ENCODE data around the gene DHDDS. TPM values are rescaled to one million over a fixed set of nuclear protein-coding genes. Genes with fewer than 3 reads are reported as not detected.

DHDDS gene
- total RNA-seq, 2 donors from 2014 or later: 38.6 to 59.4 TPM

DNA sequence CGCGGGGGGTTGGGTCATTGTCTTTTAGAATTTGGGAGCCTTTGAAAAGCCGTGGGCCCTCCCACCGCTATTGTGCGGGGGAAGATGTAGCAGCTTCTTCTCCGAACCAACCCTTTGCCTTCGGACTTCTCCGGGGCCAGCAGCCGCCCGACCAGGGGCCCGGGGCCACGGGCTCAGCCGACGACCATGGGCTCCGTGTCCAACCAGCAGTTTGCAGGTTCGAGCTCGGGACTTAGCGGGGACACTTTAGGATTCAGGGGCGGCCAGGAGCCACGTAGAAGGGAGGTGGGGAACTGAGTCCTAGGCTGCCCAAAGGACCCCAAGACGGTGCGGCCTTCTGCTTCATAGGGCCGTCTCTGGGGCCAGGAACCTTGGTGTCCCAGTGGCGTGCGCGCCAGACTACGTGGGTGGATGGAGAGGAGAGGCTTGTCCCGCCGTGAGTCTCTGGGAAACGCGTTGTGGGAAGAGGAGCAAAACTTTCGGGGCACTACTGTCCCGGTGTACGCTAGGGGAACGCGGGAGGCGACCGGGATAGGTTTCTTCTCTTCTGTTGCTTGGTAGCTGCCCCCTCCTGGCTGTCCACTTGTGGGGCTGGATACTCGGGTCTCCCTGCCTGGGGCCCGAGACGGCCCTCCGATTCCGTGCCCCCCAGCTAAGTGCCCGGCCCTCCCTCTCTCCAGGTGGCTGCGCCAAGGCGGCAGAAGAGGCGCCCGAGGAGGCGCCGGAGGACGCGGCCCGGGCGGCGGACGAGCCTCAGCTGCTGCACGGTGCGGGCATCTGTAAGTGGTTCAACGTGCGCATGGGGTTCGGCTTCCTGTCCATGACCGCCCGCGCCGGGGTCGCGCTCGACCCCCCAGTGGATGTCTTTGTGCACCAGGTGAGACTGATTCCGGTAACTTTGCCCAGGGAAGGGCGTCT lies 21.2 kb upstream of the DHDDS start, which contains the start of gene LIN28A:
Gene LIN28A (plus strand): TSS at position 112 of the 918 bp plus-strand sequence. CDS start 75 bp downstream, at position 187.
- no peak for DNase-seq (ENCODE audit: low spot score)
- Histone ChIP-seq H3K27ac (no peak within 1 kb of the TSS), H3K4me3 (no peak within 1 kb of the TSS), H3K4me1 (ENCODE audit: control insufficient read depth in 1 of 2, low read depth in 2 of 2) (no peaks in the 10 kb centered on the region), H3K9me3 (no peaks in the 10 kb centered on the region), H3K36me3 (no peaks in the 10 kb centered on the region), H3K27me3 (replicated peaks; ENCODE audit: insufficient read depth) (peaks cover 17% of the 10 kb centered on the region)
- TF ChIP-seq, protein P1, sequence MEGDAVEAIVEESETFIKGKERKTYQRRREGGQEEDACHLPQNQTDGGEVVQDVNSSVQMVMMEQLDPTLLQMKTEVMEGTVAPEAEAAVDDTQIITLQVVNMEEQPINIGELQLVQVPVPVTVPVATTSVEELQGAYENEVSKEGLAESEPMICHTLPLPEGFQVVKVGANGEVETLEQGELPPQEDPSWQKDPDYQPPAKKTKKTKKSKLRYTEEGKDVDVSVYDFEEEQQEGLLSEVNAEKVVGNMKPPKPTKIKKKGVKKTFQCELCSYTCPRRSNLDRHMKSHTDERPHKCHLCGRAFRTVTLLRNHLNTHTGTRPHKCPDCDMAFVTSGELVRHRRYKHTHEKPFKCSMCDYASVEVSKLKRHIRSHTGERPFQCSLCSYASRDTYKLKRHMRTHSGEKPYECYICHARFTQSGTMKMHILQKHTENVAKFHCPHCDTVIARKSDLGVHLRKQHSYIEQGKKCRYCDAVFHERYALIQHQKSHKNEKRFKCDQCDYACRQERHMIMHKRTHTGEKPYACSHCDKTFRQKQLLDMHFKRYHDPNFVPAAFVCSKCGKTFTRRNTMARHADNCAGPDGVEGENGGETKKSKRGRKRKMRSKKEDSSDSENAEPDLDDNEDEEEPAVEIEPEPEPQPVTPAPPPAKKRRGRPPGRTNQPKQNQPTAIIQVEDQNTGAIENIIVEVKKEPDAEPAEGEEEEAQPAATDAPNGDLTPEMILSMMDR (IDR thresholded peaks at IDR 0.05): no peak
- no peak for ATAC-seq (ENCODE audit: insufficient number of reproducible peaks, low FRiP score, low read depth)

GRCh38 chr1:26411624-26412074 lies 20.5 kb upstream of the DHDDS start:
- ATAC-seq (ENCODE audit: insufficient number of reproducible peaks, low FRiP score, low read depth): no peak
- H3K9me3 ChIP-seq: no peaks in the 10 kb centered on the region

GRCh38 chr1:26412180-26412840 lies 19.8 kb upstream of the DHDDS start:
- H3K27me3 ChIP-seq (replicated peaks; ENCODE audit: insufficient read depth): peaks cover 17% of the 10 kb centered on the region
- TF ChIP-seq, protein P1 (IDR thresholded peaks at IDR 0.05): no peak
- ATAC-seq (ENCODE audit: insufficient number of reproducible peaks, low FRiP score, low read depth): no peak

More at GRCh38 chr1:26411624-26412074, 20.5 kb upstream of the DHDDS start:
- Histone ChIP-seq H3K27ac (no peak overlapping the region), H3K4me3 (no peak overlapping the region), H3K4me1 (ENCODE audit: control insufficient read depth in 1 of 2, low read depth in 2 of 2) (no peaks in the 10 kb centered on the region), H3K27me3 (replicated peaks; ENCODE audit: insufficient read depth) (peaks cover 17% of the 10 kb centered on the region), H3K36me3 (no peaks in the 10 kb centered on the region)
- DNase-seq (ENCODE audit: low spot score): no peak
- TF ChIP-seq, protein P1 (IDR thresholded peaks at IDR 0.05): no peak

GRCh38 chr1:26413031-26413430 lies 19.1 kb upstream of the DHDDS start:
- Histone ChIP-seq H3K27ac (no peak overlapping the region), H3K9me3 (no peaks in the 10 kb centered on the region), H3K4me3 (no peak overlapping the region), H3K36me3 (no peaks in the 10 kb centered on the region), H3K4me1 (ENCODE audit: control insufficient read depth in 1 of 2, low read depth in 2 of 2) (no peaks in the 10 kb centered on the region), H3K27me3 (replicated peaks; ENCODE audit: insufficient read depth) (peaks cover 17% of the 10 kb centered on the region)
- TF ChIP-seq, protein P1 (IDR thresholded peaks at IDR 0.05): no peak
- ATAC-seq (ENCODE audit: insufficient number of reproducible peaks, low FRiP score, low read depth) (no peak), DNase-seq (ENCODE audit: low spot score) (no peak)

More at GRCh38 chr1:26412180-26412840, 19.8 kb upstream of the DHDDS start:
- no peaks in the 10 kb centered on the region for H3K9me3 ChIP-seq
- no peak overlapping the region for H3K4me3 ChIP-seq
- no peaks in the 10 kb centered on the region for H3K36me3 ChIP-seq
- no peak for DNase-seq (ENCODE audit: low spot score)
- H3K27ac ChIP-seq: no peak overlapping the region
- no peaks in the 10 kb centered on the region for H3K4me1 ChIP-seq (ENCODE audit: control insufficient read depth in 1 of 2, low read depth in 2 of 2)
